GM18519 (cell line): ENCODE data around the gene SLC12A7.

Experiments used
- ATAC-seq: cut with Tn5 transposase; IDR thresholded peaks from one replicate; pipeline ENCODE4 v1.9.1; 2021; ENCODE audit warnings: mild to moderate bottlenecking, moderate library complexity; ENCODE audit not compliant: unreplicated experiment, low FRiP score

The SLC12A7 gene

GRCh38 chr5:1013948-1014301 is 97.9 kb downstream of the SLC12A7 start:
- no peak for ATAC-seq

GRCh38 chr5:1013238-1013947 is 98.5 kb downstream of the SLC12A7 start:
- no peak for ATAC-seq

- ATAC-seq = no peak
Observed at GRCh38 chr5:1012900-1013237, 99.0 kb downstream of the SLC12A7 start.

GRCh38 chr5:1012313-1012841 is 99.5 kb downstream of the SLC12A7 start:
- no peak for ATAC-seq

DNA sequence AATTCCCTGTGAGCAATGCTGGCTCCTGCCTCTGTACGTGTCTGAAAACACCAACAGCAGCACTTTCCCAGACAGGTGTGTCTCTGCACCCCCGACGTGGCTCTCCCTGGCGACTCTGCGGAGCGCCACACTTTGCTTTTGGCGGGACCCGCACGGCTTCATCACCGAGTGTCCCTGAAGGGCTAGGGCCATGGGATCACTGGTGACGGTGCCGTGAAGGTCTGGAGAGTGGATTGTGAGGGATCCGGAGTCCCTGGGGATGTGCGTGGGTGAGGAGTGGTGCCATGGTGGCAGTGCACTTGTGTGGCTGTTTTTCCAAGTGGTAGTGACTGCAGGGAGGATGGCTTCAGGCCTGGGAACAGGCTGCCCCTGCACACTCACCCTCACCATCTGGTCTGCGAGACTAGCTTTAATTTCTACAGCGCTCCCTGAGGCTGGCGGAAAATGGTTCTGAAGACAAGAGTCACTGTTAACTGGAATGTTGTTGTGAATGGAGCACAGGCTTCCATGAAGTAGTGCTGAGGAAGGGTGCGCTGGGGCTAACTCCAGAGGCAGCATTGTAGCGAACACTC is 100.0 kb downstream of the SLC12A7 start:
- ATAC-seq = no peak

DNA sequence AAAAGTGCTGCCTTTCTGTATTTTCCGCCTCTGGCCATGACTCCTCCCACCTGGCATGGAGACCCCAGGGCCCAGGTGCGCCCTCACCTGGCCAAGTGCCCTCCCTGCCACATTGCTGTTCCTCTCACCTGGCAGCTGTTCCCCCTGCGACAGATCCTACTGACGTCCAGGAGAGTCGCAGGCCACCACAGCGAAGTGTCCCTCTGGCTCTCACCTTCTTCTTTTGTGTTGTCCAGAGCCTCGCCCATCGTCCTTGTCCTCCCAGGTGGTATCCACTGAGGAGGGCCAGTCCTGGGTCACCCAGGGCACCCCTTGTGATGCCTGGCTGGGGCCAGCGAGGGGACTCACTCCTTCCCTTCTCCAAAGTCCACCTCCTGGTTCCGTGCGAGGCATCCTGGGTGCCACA is 100.6 kb downstream of the SLC12A7 start:
- ATAC-seq = no peak

DNA sequence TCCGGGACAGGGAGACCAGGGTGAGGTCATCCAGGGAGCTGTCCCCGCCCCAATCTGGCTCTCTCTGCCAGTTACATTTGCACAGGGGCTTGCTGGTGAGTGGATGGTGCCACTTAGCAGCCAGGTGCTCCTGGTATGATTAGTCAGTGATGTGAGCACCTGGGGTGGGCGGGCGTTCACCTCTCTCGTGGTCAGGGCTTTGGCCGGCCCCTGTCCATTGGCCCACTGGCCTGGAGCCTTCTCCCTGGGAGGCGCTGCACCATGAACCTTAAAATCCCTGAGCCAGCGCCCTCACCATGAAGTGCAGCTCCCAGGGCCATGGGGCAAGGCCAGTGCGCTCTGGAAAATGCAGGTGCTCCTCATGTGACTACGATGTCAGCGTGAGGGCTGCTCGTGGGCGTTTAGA is 101.2 kb downstream of the SLC12A7 start:
- ATAC-seq = no peak

GRCh38 chr5:1010181-1010510 is 101.7 kb downstream of the SLC12A7 start:
- ATAC-seq = no peak

DNA sequence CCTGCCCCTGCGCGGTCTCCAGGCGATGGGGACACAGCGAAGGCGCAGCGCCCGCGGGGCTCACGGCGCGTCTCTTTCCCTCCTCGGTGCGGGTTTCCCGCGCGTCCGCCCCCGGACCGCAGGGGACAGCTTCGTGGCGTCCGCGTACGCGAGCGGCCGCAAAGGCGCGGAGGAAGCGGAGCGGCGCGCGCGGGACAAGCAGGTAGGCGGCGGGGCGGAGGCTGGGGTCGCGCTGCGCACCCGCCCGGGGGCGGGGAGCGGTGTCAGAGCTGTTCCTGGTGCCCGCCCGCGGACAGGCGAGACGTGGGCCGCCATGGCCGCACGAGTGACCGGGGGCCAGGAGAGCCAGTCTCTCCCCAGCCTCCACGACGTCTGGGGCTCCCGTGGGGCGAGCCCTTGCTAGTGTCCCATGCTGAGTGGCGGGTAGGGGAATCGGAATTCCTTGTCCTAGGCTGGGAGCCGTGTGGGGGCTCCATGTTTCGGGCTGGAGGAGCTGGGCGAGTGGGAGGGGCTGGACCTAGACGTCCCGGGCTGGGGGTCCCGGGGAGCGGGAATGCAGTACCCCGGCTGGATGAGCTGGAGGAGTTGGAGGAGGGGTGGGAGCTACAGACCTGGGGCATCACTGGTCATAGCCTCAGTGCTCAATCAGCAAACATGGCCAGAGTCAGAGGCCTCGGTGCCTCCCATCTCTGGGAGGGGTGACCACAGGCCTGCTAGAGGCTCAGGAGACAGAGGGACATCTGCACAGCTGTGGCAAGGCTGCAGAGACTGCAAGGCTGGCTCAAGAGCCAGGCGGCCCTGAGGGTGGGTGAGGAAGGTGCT is 102.3 kb downstream of the SLC12A7 start:
- ATAC-seq = no peak

GRCh38 chr5:1008451-1009358 is 103.2 kb downstream of the SLC12A7 start, which contains the start of gene NKD2:
NKD2 (plus strand) TSS chr5:1008802; CDS start chr5:1009058, 256 bp downstream.
- ATAC-seq = no peak

- ATAC-seq = no peak
Observed at GRCh38 chr5:1007681-1008450, 104.0 kb downstream of the SLC12A7 start.

GRCh38 chr5:1007221-1007680 is 104.6 kb downstream of the SLC12A7 start:
- no peak for ATAC-seq

GRCh38 chr5:1006656-1007071 is 105.2 kb downstream of the SLC12A7 start:
- no peak for ATAC-seq

- no peak for ATAC-seq
Observed at GRCh38 chr5:1005904-1006655, 105.8 kb downstream of the SLC12A7 start.

- no peak for ATAC-seq
Observed at GRCh38 chr5:1005249-1005851, 106.5 kb downstream of the SLC12A7 start.

DNA sequence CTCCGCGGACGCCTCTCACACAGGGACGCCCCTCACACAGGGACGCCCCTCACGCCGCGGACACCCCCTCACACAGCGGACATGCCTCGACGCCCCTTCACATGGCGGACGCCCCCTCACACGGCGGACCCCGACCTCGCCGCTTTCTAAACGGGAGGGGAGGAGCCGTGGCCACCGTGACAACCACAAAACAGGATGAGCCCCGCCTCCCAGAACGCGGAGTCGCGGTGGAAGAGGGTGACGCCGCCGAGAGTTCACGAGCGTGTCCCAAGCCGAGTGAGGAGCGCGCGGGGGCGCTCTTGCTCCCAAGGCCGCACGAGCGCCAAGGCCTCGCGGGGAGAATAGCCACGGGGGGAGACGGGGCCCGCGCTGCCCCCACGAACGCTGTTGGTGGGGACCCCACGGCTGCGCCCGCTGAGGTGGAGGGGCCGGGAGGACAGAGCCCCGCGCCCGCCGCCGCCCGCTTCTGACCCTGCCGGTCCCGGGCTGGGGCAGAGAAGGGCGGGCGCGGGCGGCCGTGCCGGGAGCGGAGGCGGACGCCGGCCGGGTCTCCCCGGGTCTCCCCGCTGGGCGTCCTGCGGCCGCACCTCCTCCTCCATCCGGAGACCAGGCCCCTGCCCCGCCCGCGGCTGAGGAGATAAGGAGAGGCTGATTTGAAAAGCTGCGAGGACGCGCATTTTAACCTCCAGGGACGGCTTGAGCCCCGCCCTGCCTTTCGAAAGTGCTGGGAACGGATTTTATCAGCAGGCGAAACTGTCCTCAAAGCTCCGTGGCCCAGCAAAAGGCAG is 107.2 kb downstream of the SLC12A7 start:
- ATAC-seq = no peak

DNA sequence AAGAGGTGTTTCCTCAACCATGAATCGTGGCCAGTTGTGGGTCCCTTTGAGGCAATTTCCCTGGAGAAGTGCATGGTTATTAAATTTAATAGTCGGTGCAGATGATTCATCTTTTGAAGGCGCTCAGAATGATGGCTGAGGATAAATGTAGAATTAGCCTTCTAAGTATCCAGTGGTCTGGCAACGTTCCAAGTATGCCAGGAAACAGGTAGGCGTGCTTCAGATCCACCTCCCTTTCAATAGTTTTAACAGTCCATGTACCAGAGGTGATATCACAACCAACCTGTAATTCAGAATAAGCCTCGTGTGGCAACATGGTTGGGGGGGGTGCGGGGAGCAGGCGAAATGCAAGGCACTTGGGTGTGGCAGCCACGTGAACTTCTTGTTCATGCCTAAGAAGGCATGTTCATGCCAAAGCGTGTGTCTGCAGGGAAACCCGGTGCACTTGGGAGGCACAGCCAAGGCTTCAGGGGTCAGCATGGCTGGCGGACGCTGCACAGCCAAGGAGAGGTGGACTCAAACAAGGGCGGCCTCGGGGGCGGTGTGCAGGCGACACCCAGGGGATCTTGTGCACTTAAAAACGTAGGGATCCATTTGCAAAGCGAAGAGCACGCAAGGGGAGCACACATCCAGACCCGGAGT is 108.4 kb downstream of the SLC12A7 start:
- ATAC-seq = no peak
